ENCODE results near the gene SNTG2.

GRCh38 chr2:1152375-1152774 is 201.7 kb downstream of the SNTG2 start:
- no peak for TF ChIP-seq EP300 (IDR thresholded peaks at IDR 0.05)
- no peak for TF ChIP-seq POLR2AphosphoS5 (IDR thresholded peaks at IDR 0.05)

Data from esophagus muscularis mucosa (tissue), 3 donors.